IPS-20b (cell line): ENCODE results near the gene DNAH8.

ENCODE experiments used
- H3K27ac ChIP-seq: one replicate; pipeline ENCODE4 v1.5.1; 2013; ENCODE audit warnings: low read length
- H3K27me3 ChIP-seq: 2 replicates; pipeline ENCODE4 v1.6.1; 2013; ENCODE audit warnings: mild to moderate bottlenecking, low read length, inconsistent platforms; ENCODE audit not compliant: insufficient read depth
- H3K36me3 ChIP-seq: 2 replicates; pipeline ENCODE4 v1.6.1; 2013; ENCODE audit warnings: low read depth, mild to moderate bottlenecking, inconsistent platforms, low read length, moderate library complexity; ENCODE audit not compliant: insufficient read depth
- H3K4me1 ChIP-seq: 2 replicates; pipeline ENCODE4 v1.6.1; 2013; ENCODE audit warnings: mild to moderate bottlenecking, control low read depth, inconsistent platforms, low read length, moderate library complexity; ENCODE audit not compliant: insufficient read depth
- H3K4me3 ChIP-seq: 2 replicates; pipeline ENCODE4 v1.5.1; 2013; ENCODE audit warnings: mild to moderate bottlenecking, low read length, inconsistent platforms
- H3K9ac ChIP-seq: 2 replicates; pipeline ENCODE4 v1.6.1; 2013; ENCODE audit warnings: low read depth, mild to moderate bottlenecking, inconsistent platforms, low read length, moderate library complexity
- H3K9me3 ChIP-seq: 2 replicates; pipeline ENCODE4 v1.6.1; 2013; ENCODE audit warnings: mild to moderate bottlenecking, low read depth, low read length, inconsistent platforms; ENCODE audit not compliant: insufficient read depth

DNAH8 gene

GRCh38 chr6:38803129-38803528 is 88.0 kb downstream of the DNAH8 start:
- H3K9me3 ChIP-seq: no peaks in the 10 kb centered on the region
- no peaks in the 10 kb centered on the region for H3K36me3 ChIP-seq
- no peak overlapping the region for H3K4me3 ChIP-seq
- no peak overlapping the region for H3K27ac ChIP-seq
- H3K27me3 ChIP-seq: no peaks in the 10 kb centered on the region; the same call in 1 of the 2 replicates
- no peak overlapping the region for H3K9ac ChIP-seq
- no peaks in the 10 kb centered on the region for H3K4me1 ChIP-seq

DNA sequence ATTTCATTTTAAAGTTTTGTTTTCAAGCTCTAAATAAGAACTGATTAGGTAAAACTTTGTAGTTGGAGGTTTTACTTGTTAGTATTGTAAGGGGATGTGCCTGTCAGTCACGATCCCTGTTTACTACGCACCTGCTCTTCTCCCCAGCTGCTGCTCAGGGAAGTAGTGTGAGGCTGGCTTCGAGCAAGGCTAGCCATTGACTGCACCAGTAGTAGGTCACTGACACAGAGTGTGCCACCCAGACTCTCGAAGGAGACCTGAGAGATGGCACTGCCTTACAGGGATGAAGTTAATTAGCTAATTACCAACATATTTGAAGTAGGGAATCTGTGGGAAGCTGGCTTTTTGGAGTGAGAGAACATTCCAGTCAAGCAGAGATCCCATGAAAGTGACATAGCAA is 89.2 kb downstream of the DNAH8 start:
- Histone ChIP-seq H3K4me1 (no peaks in the 10 kb centered on the region), H3K4me3 (no peak overlapping the region), H3K9ac (no peak overlapping the region), H3K27me3 (no peaks in the 10 kb centered on the region), H3K36me3 (no peaks in the 10 kb centered on the region), H3K9me3 (no peaks in the 10 kb centered on the region), H3K27ac (no peak overlapping the region)

DNA sequence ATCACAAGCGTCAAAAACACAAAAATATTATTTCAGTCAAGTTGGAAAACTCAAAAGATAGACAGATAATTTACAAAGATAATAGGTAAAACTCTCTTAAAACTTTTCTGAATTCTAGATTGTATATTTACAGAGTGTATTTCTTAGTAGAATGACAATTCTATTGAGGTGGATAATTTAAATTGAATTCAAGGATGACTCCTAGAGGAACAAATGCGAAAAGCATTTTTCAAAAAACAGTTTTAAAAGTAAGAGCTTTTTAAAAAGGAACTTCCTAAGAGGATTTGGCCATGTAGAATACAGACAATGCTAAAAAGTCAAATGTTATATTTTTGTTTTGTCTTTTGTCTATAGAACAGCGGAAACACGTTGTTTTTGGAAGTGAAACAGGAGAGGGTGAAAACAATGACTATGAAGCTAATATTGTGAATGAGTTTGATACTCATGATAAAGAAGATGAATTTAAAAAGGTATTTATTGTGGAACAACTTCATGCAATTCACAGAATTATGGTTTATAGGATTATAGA is 90.1 kb downstream of the DNAH8 start:
- Histone ChIP-seq H3K9me3 (no peaks in the 10 kb centered on the region), H3K27ac (no peak overlapping the region), H3K4me1 (no peaks in the 10 kb centered on the region), H3K4me3 (no peak overlapping the region), H3K27me3 (no peaks in the 10 kb centered on the region), H3K9ac (no peak overlapping the region), H3K36me3 (no peaks in the 10 kb centered on the region)

DNA sequence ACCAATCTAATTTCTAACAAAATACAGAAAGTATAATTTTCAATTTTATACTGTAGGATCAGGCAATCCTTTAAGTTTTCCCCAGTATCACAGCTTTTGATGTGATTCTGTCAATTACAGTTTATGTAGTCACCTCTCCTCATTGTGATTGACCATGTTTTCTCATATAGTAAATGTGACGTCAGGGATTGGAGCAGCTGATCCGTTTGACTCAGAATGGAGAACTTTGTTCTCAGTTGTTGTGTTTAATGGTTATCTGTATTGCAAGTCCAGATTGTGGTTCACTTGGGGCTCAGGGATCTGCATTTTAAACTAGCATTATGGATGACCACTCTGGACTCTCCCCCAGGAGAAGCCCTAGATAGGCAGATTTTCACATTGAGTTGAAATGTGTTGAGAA is 90.6 kb downstream of the DNAH8 start:
- Histone ChIP-seq H3K9ac (no peak overlapping the region), H3K27me3 (no peaks in the 10 kb centered on the region), H3K4me1 (no peaks in the 10 kb centered on the region), H3K4me3 (no peak overlapping the region), H3K36me3 (no peaks in the 10 kb centered on the region), H3K9me3 (no peaks in the 10 kb centered on the region), H3K27ac (no peak overlapping the region)

- no peak overlapping the region for H3K9ac ChIP-seq
- H3K36me3 ChIP-seq: no peaks in the 10 kb centered on the region
- no peaks in the 10 kb centered on the region for H3K27me3 ChIP-seq
- H3K4me1 ChIP-seq: no peaks in the 10 kb centered on the region
- no peaks in the 10 kb centered on the region for H3K9me3 ChIP-seq
- no peak overlapping the region for H3K27ac ChIP-seq
- H3K4me3 ChIP-seq: no peak overlapping the region
These were observed 91.2 kb downstream of the DNAH8 start for GRCh38 chr6:38806271-38806670.

DNA sequence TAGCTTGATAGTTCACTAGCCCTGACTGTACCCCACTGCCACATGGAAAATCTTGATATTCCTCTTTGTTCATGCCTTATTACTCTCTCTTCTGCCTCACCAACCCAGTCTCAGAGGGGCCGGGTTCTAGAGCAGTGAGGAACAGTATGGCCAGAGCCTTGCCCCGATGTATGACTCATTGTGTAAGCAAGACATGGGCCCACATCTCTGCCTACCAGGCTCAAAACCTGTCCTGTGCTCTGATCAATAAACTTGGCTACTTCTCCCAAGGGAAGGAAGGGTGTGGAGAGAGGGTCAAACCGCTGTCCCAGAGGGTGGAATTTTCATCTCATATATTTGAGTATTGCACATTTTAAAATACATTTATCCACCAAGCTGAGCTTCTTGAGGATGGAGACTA is 91.7 kb downstream of the DNAH8 start:
- Histone ChIP-seq H3K4me1 (no peaks in the 10 kb centered on the region), H3K9ac (no peak overlapping the region), H3K4me3 (no peak overlapping the region), H3K36me3 (no peaks in the 10 kb centered on the region), H3K9me3 (no peaks in the 10 kb centered on the region), H3K27ac (no peak overlapping the region), H3K27me3 (no peaks in the 10 kb centered on the region; the same call in 1 of the 2 replicates)

DNA sequence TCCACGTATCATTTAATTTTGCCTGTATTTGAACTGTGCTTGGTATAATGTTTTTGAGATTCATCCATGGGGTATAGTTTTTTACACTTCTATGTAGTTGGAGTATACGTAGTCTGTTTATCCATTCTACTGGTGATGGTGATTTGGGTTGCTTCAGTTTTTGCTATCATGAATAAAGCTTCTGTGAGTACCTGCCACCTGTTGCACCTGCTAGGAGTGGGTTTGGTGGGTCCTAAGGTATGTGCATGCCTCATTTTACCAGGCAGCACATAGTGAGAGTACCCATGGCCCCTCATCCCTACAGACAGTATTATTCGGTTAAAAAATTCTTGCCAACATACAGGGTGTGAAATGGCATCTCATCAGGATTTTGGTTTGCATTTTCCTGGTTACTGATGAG is 92.9 kb downstream of the DNAH8 start:
- no peak overlapping the region for H3K4me3 ChIP-seq
- no peaks in the 10 kb centered on the region for H3K36me3 ChIP-seq
- no peak overlapping the region for H3K27ac ChIP-seq
- no peaks in the 10 kb centered on the region for H3K4me1 ChIP-seq
- no peaks in the 10 kb centered on the region; the same call in 1 of the 2 replicates for H3K27me3 ChIP-seq
- no peaks in the 10 kb centered on the region for H3K9me3 ChIP-seq
- H3K9ac ChIP-seq: no peak overlapping the region

DNA sequence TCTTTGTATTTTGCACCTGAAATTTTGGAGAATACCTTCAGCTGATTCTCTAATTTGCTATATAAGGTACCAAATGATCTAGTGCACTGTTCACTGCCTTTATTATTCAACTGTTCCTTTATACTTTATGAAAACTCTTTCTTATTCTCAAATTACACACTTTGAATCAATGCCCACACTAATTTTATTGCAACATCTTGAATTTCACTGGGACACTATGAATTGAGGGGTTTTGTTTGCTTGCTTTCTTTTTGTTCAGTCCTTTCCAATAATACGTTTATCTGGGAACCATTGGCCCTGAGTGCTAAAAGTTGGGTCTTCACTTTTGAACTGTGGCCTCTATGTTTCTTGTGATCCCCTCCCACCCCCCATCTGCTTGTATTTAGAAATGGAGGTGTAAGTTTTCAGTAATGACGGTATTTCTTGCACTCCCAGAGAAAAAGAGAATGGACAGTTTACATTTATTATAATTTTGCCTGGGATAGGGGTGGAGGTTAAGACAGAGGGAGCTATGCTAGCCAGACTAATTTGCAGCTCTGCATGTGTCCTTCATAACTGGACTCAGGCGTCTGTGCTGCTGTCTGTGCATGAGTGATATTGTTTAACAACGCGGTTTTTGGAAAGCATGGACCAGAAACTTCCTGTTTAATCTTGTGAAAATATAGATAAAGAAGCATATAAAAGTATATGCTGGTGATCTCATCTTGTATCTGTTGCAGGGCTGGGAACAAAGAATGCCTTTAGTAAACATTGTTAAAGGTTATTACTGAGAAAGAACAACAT is 98.1 kb downstream of the DNAH8 start:
- Histone ChIP-seq H3K9me3 (no peaks in the 10 kb centered on the region), H3K36me3 (no peaks in the 10 kb centered on the region), H3K27me3 (no peaks in the 10 kb centered on the region; the same call in 1 of the 2 replicates), H3K9ac (no peak overlapping the region), H3K27ac (no peak overlapping the region), H3K4me3 (no peak overlapping the region), H3K4me1 (no peaks in the 10 kb centered on the region)

- H3K9ac ChIP-seq: no peak overlapping the region
- H3K27ac ChIP-seq: no peak overlapping the region
- H3K27me3 ChIP-seq: no peaks in the 10 kb centered on the region; the same call in 1 of the 2 replicates
- no peak overlapping the region for H3K4me3 ChIP-seq
- no peaks in the 10 kb centered on the region for H3K9me3 ChIP-seq
- no peaks in the 10 kb centered on the region for H3K4me1 ChIP-seq
- no peaks in the 10 kb centered on the region for H3K36me3 ChIP-seq
These were observed 99.7 kb downstream of the DNAH8 start for GRCh38 chr6:38814761-38815160.

DNA sequence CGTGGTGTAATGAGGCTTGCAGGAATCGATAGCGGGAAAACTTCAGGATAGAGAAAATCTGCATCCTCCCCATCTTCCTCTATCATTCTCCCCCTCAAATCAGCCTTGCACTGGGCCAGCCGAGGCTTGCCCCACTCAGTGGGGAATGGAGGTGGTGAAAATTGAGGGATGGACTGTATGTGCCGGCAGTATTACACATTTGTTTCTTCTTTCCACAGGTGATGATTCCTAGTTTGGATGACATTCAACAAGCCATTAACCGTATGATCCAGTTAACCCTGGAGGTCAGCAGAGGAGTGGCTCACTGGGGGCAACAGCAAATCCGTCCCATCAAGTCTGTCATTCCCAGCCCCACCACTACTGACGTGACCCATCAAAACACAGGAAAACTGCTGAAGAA is 100.1 kb downstream of the DNAH8 start:
- Histone ChIP-seq H3K27ac (no peak overlapping the region), H3K4me1 (no peaks in the 10 kb centered on the region), H3K27me3 (no peaks in the 10 kb centered on the region; the same call in 1 of the 2 replicates), H3K4me3 (no peak overlapping the region), H3K36me3 (no peaks in the 10 kb centered on the region), H3K9ac (no peak overlapping the region), H3K9me3 (no peaks in the 10 kb centered on the region)

GRCh38 chr6:38818691-38819090 is 103.6 kb downstream of the DNAH8 start:
- Histone ChIP-seq H3K36me3 (no peaks in the 10 kb centered on the region), H3K9me3 (no peaks in the 10 kb centered on the region), H3K9ac (no peak overlapping the region), H3K4me1 (no peaks in the 10 kb centered on the region), H3K4me3 (no peak overlapping the region), H3K27ac (no peak overlapping the region), H3K27me3 (no peaks in the 10 kb centered on the region)

DNA sequence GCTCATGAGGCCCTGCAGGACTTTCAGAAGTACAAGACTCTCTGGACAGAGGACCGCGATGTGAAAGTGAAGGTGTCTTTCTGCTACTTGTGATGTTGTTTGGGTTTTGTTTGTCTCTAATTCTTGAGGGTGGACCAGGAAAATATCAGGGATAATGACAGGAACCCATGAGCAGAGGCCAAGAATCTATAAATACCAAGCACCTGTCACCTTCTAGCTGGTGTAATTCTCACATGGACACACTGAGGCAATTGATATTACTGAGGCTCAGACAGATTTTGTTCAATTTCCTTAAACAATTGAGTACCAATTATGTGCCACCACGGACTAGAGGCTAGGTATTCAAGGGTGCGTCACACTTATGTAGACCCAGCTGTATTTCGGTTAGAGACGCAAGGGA is 107.9 kb downstream of the DNAH8 start:
- Histone ChIP-seq H3K9me3 (no peaks in the 10 kb centered on the region), H3K4me3 (no peak overlapping the region), H3K36me3 (no peaks in the 10 kb centered on the region), H3K4me1 (no peaks in the 10 kb centered on the region), H3K27ac (no peak overlapping the region), H3K9ac (no peak overlapping the region), H3K27me3 (no peaks in the 10 kb centered on the region)
